K562 (cell line): ENCODE measurements around the gene COL6A2.

Experiments
- MCM3 ChIP-seq: fragments of 450-650 bp; IDR thresholded peaks from 2 replicates; pipeline ENCODE4 v1.6.1; 2016
- MYNN ChIP-seq, 2 experiments: sonication (generic); formaldehyde crosslinking in 1 of 2; IDR thresholded peaks; 2 replicates each; pipeline versions ENCODE4 v1.5.0 to v1.6.1; 2016 to 2020; ENCODE audit warnings: antibody characterized with exemption in 1 of 2, missing genetic modification reagents in 1 of 2
- POLR2A ChIP-seq: fragments of 450-650 bp; conservative IDR thresholded peaks from 2 replicates; pipeline ENCODE4 v1.6.1; 2016
- RBFOX2 ChIP-seq: fragments of 200-400 bp; formaldehyde crosslinking; IDR thresholded peaks from 2 replicates; pipeline ENCODE4 v1.6.1; 2017; ENCODE audit warnings: low read depth, mild to moderate bottlenecking, low read length, moderate library complexity
- TF ChIP-seq, protein P1 (sequence below), 2 experiments: fragments of 450-650 bp; formaldehyde crosslinking in 1 of 2; IDR thresholded peaks; 2 replicates each; pipeline versions ENCODE4 v1.4.0 to v1.6.1; 2014 to 2020; ENCODE audit warnings: mild to moderate bottlenecking in 2 of 2, borderline replicate concordance in 1 of 2, low read depth in 1 of 2
- TF ChIP-seq, protein P2 (sequence below): sonication (generic); formaldehyde crosslinking; IDR thresholded peaks from 2 replicates; pipeline ENCODE4 v1.9.0; 2022; ENCODE audit warnings: mild to moderate bottlenecking, missing genetic modification reagents

DNA sequence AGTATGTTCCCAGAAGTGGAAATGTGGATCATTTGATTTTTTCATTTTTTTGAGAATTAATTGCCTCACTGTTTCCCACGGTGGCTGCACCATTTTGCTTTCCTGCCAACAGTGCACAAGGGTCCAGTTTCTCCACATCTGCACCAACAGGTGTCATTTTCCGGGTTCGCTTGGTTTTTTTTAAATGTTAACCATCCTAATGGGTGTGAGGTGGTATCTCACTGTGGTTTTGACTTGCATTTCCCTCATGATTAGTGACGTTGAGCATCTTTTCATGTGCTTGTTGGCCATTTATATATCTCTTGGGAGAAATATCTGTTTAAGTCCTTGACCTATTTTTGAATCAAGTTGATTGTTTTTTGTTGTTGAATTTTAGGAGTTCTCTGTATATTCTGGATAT is 3.0 kb downstream of the COL6A2 start:
- TF ChIP-seq RBFOX2 (no peak), MYNN (IDR thresholded peaks at IDR 0.05) (no peak), MYNN (CRISPR knock-in tag; IDR thresholded peaks at IDR 0.05) (no peak), POLR2A (no peak), MCM3 (no peak)
- TF ChIP-seq, protein P1, sequence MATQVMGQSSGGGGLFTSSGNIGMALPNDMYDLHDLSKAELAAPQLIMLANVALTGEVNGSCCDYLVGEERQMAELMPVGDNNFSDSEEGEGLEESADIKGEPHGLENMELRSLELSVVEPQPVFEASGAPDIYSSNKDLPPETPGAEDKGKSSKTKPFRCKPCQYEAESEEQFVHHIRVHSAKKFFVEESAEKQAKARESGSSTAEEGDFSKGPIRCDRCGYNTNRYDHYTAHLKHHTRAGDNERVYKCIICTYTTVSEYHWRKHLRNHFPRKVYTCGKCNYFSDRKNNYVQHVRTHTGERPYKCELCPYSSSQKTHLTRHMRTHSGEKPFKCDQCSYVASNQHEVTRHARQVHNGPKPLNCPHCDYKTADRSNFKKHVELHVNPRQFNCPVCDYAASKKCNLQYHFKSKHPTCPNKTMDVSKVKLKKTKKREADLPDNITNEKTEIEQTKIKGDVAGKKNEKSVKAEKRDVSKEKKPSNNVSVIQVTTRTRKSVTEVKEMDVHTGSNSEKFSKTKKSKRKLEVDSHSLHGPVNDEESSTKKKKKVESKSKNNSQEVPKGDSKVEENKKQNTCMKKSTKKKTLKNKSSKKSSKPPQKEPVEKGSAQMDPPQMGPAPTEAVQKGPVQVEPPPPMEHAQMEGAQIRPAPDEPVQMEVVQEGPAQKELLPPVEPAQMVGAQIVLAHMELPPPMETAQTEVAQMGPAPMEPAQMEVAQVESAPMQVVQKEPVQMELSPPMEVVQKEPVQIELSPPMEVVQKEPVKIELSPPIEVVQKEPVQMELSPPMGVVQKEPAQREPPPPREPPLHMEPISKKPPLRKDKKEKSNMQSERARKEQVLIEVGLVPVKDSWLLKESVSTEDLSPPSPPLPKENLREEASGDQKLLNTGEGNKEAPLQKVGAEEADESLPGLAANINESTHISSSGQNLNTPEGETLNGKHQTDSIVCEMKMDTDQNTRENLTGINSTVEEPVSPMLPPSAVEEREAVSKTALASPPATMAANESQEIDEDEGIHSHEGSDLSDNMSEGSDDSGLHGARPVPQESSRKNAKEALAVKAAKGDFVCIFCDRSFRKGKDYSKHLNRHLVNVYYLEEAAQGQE (IDR thresholded peaks at IDR 0.05; ENCODE audit: borderline replicate concordance): no peak
- TF ChIP-seq, protein P1 (CRISPR knock-in tag; IDR thresholded peaks at IDR 0.05; ENCODE audit: low read depth): no peak
- TF ChIP-seq, protein P2, sequence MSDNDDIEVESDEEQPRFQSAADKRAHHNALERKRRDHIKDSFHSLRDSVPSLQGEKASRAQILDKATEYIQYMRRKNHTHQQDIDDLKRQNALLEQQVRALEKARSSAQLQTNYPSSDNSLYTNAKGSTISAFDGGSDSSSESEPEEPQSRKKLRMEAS (CRISPR knock-in tag): no peak
